Transverse colon (tissue), 3 donors: Measurements from ENCODE around the gene RGS6.

Experiments used
- POLR2A ChIP-seq: fragments of 450-650 bp; IDR thresholded peaks from one replicate; pipeline ENCODE4 v1.6.1; 2016; ENCODE audit warnings: antibody characterized with exemption, mild to moderate bottlenecking, moderate library complexity
- POLR2AphosphoS5 ChIP-seq, 3 donors: sonication (generic); formaldehyde crosslinking; IDR thresholded peaks; one replicate each; pipeline ENCODE4 v1.6.1; 2016; ENCODE audit warnings: antibody characterized with exemption in 3 of 3

DNA sequence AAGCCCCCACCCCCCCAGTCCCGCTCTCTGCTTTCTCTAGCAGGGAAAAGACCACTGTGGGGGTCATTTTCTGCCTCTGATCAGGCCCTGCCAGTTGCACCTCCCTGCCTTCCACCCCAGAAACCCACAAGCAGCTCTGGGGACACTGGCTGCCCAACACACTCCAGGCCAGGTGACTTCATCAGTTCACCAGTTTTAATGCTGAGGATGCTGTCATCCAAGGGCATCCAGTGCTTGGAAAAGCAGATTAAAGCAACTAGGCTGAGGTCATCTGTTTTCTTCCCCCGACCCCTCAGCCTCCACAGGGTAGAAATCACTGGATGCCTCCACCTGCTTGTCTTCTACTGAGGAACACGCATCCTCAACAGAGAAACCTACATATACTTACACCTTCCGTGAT, 679.3 kb downstream of the RGS6 start:
- TF ChIP-seq POLR2A: no peak
- TF ChIP-seq POLR2AphosphoS5 (IDR thresholded peaks at IDR 0.05): no peak
